Lung (tissue), 12 donors: ENCODE measurements around the gene COL4A4. TPM values are rescaled to one million over a fixed set of nuclear protein-coding genes. Genes with fewer than 3 reads are reported as not detected.

Source experiments
- ATAC-seq: fragments of 200-7000 bp; cut with Tn5 transposase; one replicate; pipeline ENCODE4 v1.9.1; 2020; ENCODE audit warnings: moderate number of reproducible peaks; ENCODE audit not compliant: insufficient read depth, low FRiP score
- DNase-seq, 3 donors: peaks; one replicate each; pipeline ENCODE4 v3.0.0-alpha.2; 2013 to 2017
- H3K27ac ChIP-seq, 2 donors: one replicate each; pipeline ENCODE4 v1.5.1; 2013; ENCODE audit warnings: mild to moderate bottlenecking in 2 of 2, moderate library complexity in 2 of 2, control low read depth in 1 of 2, inconsistent platforms in 1 of 2, low read depth in 1 of 2, low read length in 1 of 2
- H3K27me3 ChIP-seq, 3 donors: one replicate each; pipeline ENCODE4 v1.5.1; 2013; ENCODE audit warnings: low read length in 2 of 3; ENCODE audit not compliant: control insufficient read depth in 3 of 3, insufficient read depth in 3 of 3
- H3K36me3 ChIP-seq, 4 donors: one replicate each; pipeline ENCODE4 v1.5.1; 2013; ENCODE audit warnings: low read length in 4 of 4, mild to moderate bottlenecking in 1 of 4, moderate library complexity in 1 of 4; ENCODE audit not compliant: control insufficient read depth in 4 of 4, insufficient read depth in 4 of 4
- H3K4me1 ChIP-seq, 5 donors: one replicate each; pipeline ENCODE4 v1.5.1; 2013; ENCODE audit warnings: low read length in 5 of 5, mild to moderate bottlenecking in 2 of 5, moderate library complexity in 1 of 5; ENCODE audit not compliant: control insufficient read depth in 5 of 5, insufficient read depth in 5 of 5
- H3K4me3 ChIP-seq: one replicate; pipeline ENCODE4 v1.5.1; 2013; ENCODE audit warnings: mild to moderate bottlenecking, control low read depth, moderate library complexity
- H3K9ac ChIP-seq, 2 donors: one replicate each; pipeline ENCODE4 v1.5.1; 2013; ENCODE audit warnings: low read length in 2 of 2, control low read depth in 1 of 2; ENCODE audit not compliant: insufficient read depth in 1 of 2
- H3K9me3 ChIP-seq, 4 donors: one replicate each; pipeline ENCODE4 v1.5.1; 2013; ENCODE audit warnings: low read length in 3 of 4, mild to moderate bottlenecking in 1 of 4, moderate library complexity in 1 of 4; ENCODE audit not compliant: control insufficient read depth in 4 of 4, insufficient read depth in 3 of 4
- CTCF ChIP-seq: IDR thresholded peaks from 2 replicates; pipeline ENCODE4 v1.5.1; 2012; ENCODE audit warnings: mild to moderate bottlenecking; ENCODE audit errors: control extremely low read depth, extremely low read depth
- WGBS, 2 donors: extraction: QIAGEN DNeasy Blood & Tissue Kit; methylation state at CpG; one replicate each; pipeline ENCODE4 v1.1.7; 2013; 5-methylcytosine and 5-hydroxymethylcytosine counted together
- polyA plus RNA-seq, 2 donors: library from polyadenylated mRNA; stranded (reverse); fragments of 200-250 nt; gene quantifications; one replicate each; pipeline ENCODE4 v1.2.1, GENCODE V29; 2013
- total RNA-seq, 2 donors: library from RNA; depleted of rRNA in 1 of 2; stranded (reverse); fragments of >200 nt in 1 of 2; gene quantifications; one replicate each; pipeline ENCODE4 v1.2.1, GENCODE V29; 2014 to 2021
- donor health status: control.
- donor health status: control.
- donor health status: Bipolar disorder and iron deficiency.
- donor health status: healthy.
- donor health status: DM: yes; HTN: yes; CAD: no.

The COL4A4 gene
- total and polyA plus RNA-seq, 4 donors = 2.7 to 20.1 (median 9.8) TPM

- no peaks in the 10 kb centered on the region for H3K27me3 ChIP-seq
- H3K27ac ChIP-seq = no peak overlapping the region
- no peak for ATAC-seq
- H3K4me3 ChIP-seq = no peak overlapping the region
- no peak for DNase-seq
- no peak overlapping the region for H3K9ac ChIP-seq
- H3K36me3 ChIP-seq = no peaks in the 10 kb centered on the region
- WGBS, 2 donors = 90 to 93% methylated on average over 16 of the region's 16 CpGs
- H3K9me3 ChIP-seq = no peaks in the 10 kb centered on the region
- no peaks in the 10 kb centered on the region for H3K4me1 ChIP-seq
- no peak for TF ChIP-seq CTCF
These were observed 157.7 kb downstream of the COL4A4 start for GRCh38 chr2:227006189-227006897.

GRCh38 chr2:227004482-227004881 is 159.5 kb downstream of the COL4A4 start:
- TF ChIP-seq CTCF = no peak
- H3K36me3 ChIP-seq = no peaks in the 10 kb centered on the region
- H3K9ac ChIP-seq = no peak overlapping the region
- ATAC-seq (no peak), DNase-seq (no peak)
- 90 to 94% methylated on average over 6 of the region's 6 CpGs for WGBS, 2 donors
- no peak overlapping the region for H3K27ac ChIP-seq
- no peaks in the 10 kb centered on the region for H3K4me1 ChIP-seq
- no peak overlapping the region for H3K4me3 ChIP-seq
- no peaks in the 10 kb centered on the region for H3K9me3 ChIP-seq
- H3K27me3 ChIP-seq = no peaks in the 10 kb centered on the region

GRCh38 chr2:227000123-227000522 is 163.9 kb downstream of the COL4A4 start:
- Histone ChIP-seq H3K4me3 (no peak overlapping the region), H3K9me3 (no peaks in the 10 kb centered on the region), H3K36me3 (peaks cover 0 to 11% (median 1%) of the 10 kb centered on the region in 4 donors), H3K4me1 (peaks cover 0 to 2% (median 0%) of the 10 kb centered on the region in 5 donors), H3K27ac (no peak overlapping the region), H3K9ac (no peak overlapping the region), H3K27me3 (no peaks in the 10 kb centered on the region)
- WGBS, 2 donors = 90 to 94% methylated on average over 2 of the region's 2 CpGs
- no peak for TF ChIP-seq CTCF
- ATAC-seq (no peak), DNase-seq (no peak)

GRCh38 chr2:226999661-227000060 is 164.3 kb downstream of the COL4A4 start:
- no peaks in the 10 kb centered on the region for H3K27me3 ChIP-seq

More at GRCh38 chr2:226999661-227000060, 164.3 kb downstream of the COL4A4 start:
- H3K9me3 ChIP-seq = no peaks in the 10 kb centered on the region
- no peak overlapping the region for H3K9ac ChIP-seq
- 35 to 57% methylated on average over 2 of the region's 2 CpGs for WGBS, 2 donors
- TF ChIP-seq CTCF = no peak
- H3K4me1 ChIP-seq = peaks cover 0 to 2% (median 0%) of the 10 kb centered on the region in 5 donors
- peaks cover 0 to 11% (median 1%) of the 10 kb centered on the region in 4 donors for H3K36me3 ChIP-seq
- H3K27ac ChIP-seq = no peak overlapping the region
- no peak overlapping the region for H3K4me3 ChIP-seq
- ATAC-seq = no peak
- no peak for DNase-seq
